GM21825 (cell line): Measurements from ENCODE around the gene MRPL39.

ENCODE experiments used
- ATAC-seq: cut with Tn5 transposase; IDR thresholded peaks from one replicate; pipeline ENCODE4 v1.9.1; 2021; ENCODE audit warnings: mild to moderate bottlenecking, moderate library complexity; ENCODE audit not compliant: unreplicated experiment

The MRPL39 gene

GRCh38 chr21:25541042-25541441, 66.2 kb downstream of the MRPL39 start:
- ATAC-seq = no peak

- no peak for ATAC-seq
Measured at GRCh38 chr21:25539606-25540005, 67.7 kb downstream of the MRPL39 start.

- no peak for ATAC-seq
Measured at GRCh38 chr21:25537174-25537573, 70.1 kb downstream of the MRPL39 start.

GRCh38 chr21:25536752-25537151, 70.5 kb downstream of the MRPL39 start:
- ATAC-seq = no peak

- no peak for ATAC-seq
Measured at GRCh38 chr21:25535849-25536248, 71.4 kb downstream of the MRPL39 start.
